Glomerular endothelial cell (primary cell): ENCODE measurements around the gene SENP7. TPM values are rescaled to one million over a fixed set of nuclear protein-coding genes. Genes with fewer than 3 reads are reported as not detected.
"Not testable (repeated sequence)": the region's sequence is repeated elsewhere in the genome, so short reads cannot be mapped to it uniquely, and the experiment has no call there.

Experiments used
- DNase-seq: peaks from one replicate; pipeline ENCODE4 v3.0.0-alpha.2; 2011; ENCODE audit warnings: low read depth, low spot score; ENCODE audit errors: extremely low read depth
- total RNA-seq: library from RNA; depleted of rRNA; stranded (reverse); fragments of >200 nt; gene quantifications from 2 replicates; pipeline ENCODE4 v1.2.3, GENCODE V29; 2015

The SENP7 gene
- 8.3 and 17.7 TPM in 2 replicates for total RNA-seq

- DNase-seq = peak; percentile 16
Observed at GRCh38 chr3:101512646-101513418, at the start of gene SENP7. SENP7 (minus strand) TSS chr3:101513212; CDS start chr3:101513130, 82 bp downstream.

DNA sequence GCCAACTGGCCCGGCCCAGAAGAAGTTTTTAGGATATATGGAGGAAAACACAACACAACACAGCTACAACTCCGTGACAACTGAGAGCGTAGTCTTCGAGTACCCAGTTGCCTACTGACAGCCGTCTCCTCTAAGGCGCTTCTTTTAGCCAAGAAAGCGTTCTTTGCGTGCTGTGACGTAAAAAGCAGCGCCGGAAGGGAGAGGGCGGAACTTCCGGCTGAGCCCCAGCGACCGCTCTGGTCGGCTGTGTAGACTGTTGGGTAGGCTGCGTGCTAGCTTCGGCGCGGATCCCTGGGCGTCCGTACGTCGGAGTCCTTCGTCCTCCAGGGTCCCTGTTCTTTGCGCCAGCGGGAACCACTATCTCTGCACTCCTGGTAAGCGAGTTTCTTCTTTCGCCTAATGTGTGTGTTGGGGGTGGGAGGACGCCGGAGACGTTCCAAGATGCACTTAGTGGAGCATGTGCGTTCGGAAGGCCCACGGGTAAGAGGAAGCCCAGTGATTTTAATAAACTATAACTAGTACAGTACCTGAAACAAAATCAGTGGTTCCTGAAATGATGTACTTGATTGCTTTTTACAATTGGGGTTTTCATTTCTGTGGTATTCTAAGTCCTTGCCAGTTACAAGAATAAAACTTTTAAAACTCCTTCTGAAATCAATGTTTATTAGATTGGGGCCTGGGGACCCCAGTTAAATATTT lies 48.8 kb upstream of the SENP7 start, which contains the start of gene TRMT10C:
TRMT10C (plus strand) TSS at position 239 of the 699 bp plus-strand sequence. CDS start 2,914 bp downstream, outside the sequence.
- DNase-seq = peak; percentile 63

DNA sequence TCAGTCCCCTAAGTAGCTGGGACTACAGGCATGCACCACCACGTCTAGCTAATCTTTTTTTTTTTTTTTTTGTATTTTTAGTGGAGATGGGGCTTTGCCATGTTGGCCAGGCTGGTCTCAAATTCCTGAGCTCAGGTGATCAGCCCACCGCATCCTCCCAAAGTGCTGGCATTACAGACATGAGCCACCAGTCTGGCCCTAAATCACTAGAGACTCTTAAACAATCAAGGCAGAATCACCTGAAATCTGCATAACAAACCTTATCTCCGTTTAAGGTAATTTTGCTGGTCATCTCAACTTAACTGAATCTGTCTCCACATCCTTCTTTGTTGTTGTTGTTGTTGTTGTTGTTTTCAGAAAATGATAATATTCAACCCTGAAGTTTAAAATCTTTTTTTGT lies 43.1 kb upstream of the SENP7 start:
- no peak for DNase-seq

- not testable (repeated sequence) for DNase-seq
Observed at GRCh38 chr3:101553381-101553780, 40.4 kb upstream of the SENP7 start.

DNA sequence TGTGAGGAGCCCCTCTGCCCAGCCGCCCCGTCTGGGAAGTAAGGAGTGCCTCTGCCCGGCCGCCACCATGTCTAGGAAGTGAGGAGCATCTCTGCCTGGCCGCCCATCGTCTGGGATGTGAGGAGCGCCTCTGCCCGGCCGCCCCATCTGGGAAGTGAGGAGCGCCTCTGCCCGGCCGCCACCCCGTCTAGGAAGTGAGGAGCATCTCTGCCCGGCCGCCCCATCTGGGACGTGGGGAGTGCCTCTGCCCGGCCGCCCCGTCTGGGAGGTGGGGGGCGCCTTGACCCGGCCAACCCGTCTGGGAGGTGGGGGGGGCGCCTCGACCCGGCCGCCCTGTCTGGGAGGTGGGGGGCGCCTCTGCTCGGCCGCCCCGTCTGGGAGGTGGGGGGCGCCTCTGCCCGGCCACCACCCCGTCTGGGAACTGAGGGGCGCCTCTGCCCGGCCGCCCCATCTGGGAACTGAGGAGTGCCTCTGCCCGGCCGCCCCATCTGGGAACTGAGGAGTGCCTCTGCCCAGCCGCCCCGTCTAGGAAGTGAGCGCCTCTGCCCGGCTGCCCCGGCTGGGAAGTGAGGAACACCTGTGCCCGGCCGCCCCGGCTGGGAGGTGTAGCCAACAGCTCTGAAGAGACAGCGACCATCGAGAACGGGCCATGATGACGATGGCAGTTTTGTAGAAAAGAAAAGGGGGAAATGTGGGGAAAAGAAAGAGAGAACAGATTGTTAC lies 38.5 kb upstream of the SENP7 start:
- not testable (repeated sequence) for DNase-seq

DNA sequence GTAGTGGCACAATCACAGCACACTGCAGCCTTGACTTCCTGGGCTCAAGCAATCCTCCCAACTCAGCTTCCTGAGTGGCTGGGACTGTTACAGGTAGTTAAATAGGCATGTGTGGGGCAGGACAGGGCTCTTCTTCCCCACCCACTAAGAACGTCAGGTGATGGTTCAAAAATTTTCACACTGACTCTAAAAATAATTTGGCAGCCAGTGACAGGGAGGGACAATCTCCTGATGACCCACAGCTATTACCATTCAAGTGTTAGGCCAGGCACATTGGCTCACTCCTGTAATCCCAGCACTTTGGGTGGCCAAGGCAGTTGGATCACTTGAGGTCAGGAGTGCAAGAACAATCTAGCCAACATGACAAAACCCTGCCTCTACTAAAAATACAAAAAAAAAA lies 36.5 kb upstream of the SENP7 start:
- no peak for DNase-seq

DNA sequence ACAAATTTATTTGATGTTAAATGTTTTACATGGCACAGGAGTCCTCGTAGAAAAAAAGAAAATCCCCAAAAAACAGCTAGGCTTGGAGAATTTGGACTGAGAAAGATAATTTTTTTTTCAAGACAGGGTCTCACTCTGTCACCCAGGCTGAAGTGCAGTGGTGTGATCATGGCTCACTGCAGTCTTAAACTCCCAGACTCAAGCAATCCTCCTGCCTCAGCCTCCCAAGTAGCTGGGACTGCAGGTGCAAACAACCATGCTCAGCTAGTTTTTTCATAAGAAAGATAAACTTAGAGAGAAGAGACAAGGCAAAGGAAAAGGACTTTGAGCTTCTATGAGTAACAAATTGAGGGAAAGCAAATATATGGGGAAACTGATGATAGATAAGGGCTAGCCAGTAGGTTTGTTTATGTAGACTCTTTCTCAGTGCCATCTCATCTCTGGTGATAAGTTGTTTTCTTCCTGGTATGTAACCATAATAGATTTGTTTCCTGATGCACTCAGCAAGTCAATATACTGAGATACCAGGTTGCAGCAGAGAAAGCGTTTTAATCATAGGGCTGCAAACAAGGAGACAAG lies 35.6 kb upstream of the SENP7 start:
- no peak for DNase-seq

DNA sequence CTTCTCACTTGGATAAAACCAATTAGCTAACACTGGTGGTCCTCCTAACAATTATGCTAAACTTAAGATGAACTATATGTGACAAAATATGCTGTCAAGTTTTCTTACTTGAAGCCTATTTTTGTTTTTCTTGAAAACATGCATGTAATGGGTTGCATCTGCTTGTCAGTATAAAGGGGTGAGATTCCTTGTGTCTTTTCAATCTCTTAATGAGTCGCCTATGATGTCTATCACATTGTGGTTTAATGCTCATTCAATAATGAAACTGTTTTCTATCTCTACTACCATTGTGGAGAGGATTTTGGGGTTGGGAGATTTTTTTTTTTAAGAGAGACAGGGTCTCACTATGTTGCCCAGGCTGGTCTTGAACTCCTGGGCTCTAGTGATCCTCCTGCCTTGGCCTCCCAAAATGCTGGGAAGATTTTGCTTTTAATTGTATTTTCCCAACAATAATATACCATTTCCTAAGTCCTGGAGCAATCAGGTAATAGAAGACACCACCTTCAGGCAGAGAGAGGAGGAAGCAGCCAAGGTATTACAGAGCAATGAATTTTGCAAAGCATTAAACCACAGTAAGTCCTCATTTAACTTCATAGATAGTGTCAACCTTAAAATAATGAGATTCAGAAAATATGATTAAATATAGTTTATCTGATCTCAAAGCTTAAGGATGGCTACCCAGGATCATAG lies 31.3 kb upstream of the SENP7 start:
- no peak for DNase-seq

DNA sequence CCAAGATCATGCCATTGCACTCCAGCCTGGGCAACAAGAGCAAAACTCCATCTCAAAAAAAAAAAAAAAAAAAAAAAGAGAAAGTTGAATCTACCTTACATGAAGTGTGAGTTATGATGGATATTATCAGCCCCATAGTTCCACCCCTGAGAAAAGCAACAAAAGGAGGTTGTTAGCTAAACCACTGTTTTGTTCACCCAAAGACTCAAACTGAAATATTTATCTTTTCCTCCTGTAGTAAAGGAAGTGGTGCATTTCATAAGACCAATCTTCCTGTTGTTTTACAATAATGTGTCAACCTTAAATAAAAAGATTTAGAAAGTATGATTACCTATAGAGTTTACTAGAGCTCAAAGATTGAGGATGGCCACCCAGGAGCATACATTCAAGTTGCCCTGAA lies 29.9 kb upstream of the SENP7 start:
- no peak for DNase-seq

- not testable (repeated sequence) for DNase-seq
Observed at GRCh38 chr3:101536955-101537354, 23.9 kb upstream of the SENP7 start.

- DNase-seq = no peak
Observed at GRCh38 chr3:101536266-101536665, 23.3 kb upstream of the SENP7 start.

GRCh38 chr3:101535221-101535620 lies 22.2 kb upstream of the SENP7 start:
- DNase-seq = no peak

DNA sequence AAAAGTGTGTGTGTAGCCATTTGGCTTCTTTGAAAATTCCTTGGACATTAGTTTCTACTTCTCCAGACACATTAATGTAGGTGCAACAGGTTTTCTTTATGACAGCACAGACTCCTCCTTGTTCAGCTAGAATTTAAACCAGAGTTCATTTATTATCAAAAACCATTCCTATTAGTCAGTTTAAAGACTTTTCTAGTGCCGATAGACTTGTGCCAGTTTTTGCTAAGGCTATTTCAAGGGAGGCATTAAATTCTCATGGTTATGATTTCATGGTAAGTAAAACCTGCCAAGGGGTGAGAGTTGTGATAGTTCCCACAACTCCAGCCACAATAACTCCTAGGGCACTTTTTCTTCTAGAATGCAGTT lies 20.6 kb upstream of the SENP7 start:
- DNase-seq = no peak

DNA sequence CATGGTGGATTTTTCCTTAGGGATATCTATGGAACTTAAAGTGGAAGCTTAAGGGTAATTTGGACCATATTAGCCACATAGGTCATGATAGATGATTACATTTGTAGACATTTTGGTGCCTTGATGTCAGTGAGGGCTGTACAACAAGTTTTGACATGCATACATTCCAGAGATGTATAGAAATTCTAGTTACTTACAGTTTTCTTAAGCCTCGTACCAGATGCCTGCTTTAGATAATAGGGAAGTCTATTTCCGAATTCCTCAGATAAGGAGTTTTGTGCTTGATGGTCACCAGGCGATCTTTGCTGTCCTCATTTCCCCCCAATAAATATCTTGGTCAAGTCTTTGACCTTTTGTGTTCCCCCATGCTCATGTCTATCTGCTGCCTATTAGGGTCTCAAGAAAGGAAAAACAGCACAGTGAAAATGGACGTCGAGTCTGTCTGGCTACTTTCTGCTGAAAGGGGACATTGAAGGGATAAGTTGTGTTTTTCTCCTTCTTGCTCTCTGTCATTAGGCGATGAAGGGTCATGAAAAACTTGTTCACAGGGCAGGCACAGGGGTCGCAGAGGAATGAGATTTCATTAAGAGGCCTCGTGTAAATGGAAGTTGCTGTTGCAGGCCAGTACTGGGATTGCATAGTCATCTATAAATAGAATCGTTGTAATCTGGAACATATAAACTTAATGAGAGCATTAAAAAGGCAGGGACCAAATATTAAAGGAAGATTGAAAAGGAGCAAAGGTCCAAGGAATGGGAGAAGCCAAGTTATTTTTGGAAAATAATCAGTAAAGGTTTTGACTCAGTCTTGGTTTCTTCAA lies 20.0 kb upstream of the SENP7 start:
- DNase-seq = no peak

DNA sequence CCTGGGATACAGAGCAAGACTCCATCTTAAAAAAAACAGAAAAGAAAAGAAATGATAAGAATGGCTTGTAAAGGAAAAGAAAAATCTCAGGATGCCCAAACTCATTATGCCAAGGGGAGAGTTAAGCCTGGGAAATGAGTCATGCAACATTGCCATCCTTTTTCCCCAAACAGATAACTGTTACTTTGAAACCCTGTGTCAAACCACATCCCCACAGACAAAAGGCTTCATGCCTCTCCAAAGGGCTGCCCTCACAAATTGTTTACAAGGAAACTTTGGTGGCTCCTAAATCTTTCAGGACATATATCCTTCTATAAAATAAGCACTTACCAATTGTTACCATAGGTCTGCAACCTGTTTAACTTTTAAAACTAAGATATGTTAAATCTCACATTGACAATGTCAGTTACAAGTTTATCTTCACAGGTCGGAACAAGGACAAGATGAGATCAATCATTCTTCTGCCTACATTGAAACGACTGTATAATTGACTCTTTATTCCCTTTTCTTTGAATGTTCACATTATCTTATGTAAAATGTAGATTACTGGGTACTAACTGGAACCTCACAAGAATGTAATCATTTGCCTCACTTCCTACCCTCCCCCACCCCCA lies 18.6 kb upstream of the SENP7 start:
- no peak for DNase-seq

DNA sequence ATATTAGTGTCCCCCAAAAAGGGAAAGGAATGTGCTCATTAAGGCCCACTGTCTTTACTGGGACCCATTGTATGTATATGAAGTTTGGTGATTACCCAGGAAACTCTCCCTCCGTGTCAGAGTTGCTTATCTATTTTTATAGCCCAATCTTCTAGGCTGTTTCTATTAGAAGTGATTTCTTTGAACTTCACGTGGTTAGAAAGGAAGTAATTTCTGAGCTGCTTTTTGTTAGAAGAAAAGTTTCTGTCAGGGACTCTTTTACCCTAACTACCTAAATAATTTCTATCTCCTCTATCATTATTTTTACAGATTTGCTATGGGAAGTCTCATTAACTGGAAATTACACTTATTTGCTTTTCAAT lies 17.7 kb upstream of the SENP7 start:
- no peak for DNase-seq

DNA sequence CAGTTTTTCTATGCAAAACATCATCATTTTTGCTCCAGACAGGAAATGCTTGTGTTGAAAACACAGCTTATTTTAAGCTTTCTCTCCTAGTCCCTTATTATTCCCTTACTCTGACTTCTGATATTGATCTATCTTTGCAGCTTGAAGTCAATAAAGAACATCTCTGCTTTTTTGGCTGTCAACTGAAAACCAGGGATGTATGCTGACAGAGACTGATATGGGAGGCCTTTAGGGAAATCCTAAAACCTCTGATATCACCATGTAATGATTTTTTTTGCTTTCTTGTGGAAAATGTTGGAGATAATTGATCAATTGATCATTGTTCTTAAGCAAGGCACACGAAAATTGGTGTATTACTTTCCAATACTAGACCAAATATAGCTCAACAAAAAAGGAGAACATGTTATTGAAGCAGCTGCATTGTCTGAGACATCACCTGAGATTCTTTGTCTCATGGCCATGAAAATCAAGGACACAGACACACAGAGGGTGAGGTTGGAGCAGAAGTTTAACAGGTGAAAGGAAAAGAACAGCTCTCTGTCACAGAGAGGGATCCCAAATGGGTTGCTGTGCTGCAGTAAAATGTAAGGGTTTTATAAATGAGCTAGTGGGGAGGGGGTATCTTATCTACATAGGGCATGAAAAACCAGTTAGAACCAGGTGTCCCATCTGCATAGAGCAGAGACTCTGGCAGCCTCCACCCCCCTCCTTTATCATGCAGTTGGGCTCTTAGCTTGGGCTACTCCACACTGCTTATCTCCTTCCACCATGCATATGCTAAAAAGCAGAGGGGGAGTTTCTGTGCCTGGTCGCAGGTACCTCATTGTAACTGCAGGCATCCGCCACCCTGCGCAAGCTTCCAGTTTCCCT lies 17.0 kb upstream of the SENP7 start:
- no peak for DNase-seq

DNA sequence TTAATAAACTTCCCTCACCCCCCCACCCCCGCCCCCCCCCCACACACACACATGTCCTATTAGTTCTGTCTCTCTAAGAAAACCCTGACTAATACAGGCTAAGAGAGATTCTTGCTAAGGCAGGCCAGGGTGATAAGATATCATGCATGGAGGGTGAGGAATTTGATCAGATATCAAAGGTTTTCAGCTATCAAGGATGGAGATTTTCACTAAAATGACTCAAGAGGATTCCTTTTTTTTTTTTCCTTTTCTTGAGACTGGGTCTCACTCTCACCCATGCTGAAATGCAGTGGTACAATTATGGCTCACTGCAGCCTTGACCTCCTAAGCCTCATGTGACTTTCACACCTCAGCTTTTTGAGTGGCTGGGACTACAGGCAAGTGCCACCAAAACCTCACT lies 14.9 kb upstream of the SENP7 start:
- DNase-seq = no peak
